DND-41 (cell line): ENCODE results near the gene LYPD8.

ENCODE experiments used
- ATAC-seq: fragments of 200-7000 bp; cut with Tn5 transposase; 3 replicates; pipeline ENCODE4 v1.9.1; 2021; ENCODE audit warnings: low read depth; ENCODE audit not compliant: insufficient read depth
- DNase-seq: peaks from one replicate; pipeline ENCODE4 v3.0.0-alpha.2; 2020
- H2AFZ ChIP-seq: 2 replicates; pipeline ENCODE4 v1.6.0; 2012; ENCODE audit warnings: low read depth, low read length
- H3K27ac ChIP-seq: 2 replicates; pipeline ENCODE4 v1.5.1; 2012; ENCODE audit warnings: low read length, inconsistent platforms
- H3K27me3 ChIP-seq: fragments of 200-600 bp; sonication (generic); 2 replicates; pipeline ENCODE4 v1.6.0; 2012; ENCODE audit warnings: low read length, mild to moderate bottlenecking, inconsistent platforms; ENCODE audit not compliant: insufficient read depth, poor library complexity
- H3K36me3 ChIP-seq: 2 replicates; pipeline ENCODE4 v1.5.1; 2012; ENCODE audit warnings: low read length, inconsistent platforms; ENCODE audit not compliant: insufficient read depth
- H3K4me1 ChIP-seq: 2 replicates; pipeline ENCODE4 v1.5.1; 2012; ENCODE audit warnings: mild to moderate bottlenecking, low read length; ENCODE audit not compliant: insufficient read depth
- H3K4me2 ChIP-seq: 2 replicates; pipeline ENCODE4 v1.6.0; 2012; ENCODE audit warnings: mild to moderate bottlenecking, moderate library complexity, low read length, inconsistent platforms; ENCODE audit not compliant: insufficient read depth
- H3K4me3 ChIP-seq, 2 experiments: fragments of 200-600 bp in 1 of 2; shearing (Covaris generic) in 1 of 2; 2 replicates each; pipeline ENCODE4 v1.5.1; 2012 to 2016; ENCODE audit warnings: inconsistent platforms in 2 of 2, low read length in 2 of 2, mild to moderate bottlenecking in 2 of 2, low read depth in 1 of 2, moderate library complexity in 1 of 2
- H3K79me2 ChIP-seq: 2 replicates; pipeline ENCODE4 v1.6.0; 2012; ENCODE audit warnings: low read length, inconsistent platforms; ENCODE audit not compliant: insufficient read depth
- H3K9ac ChIP-seq: 2 replicates; pipeline ENCODE4 v1.6.0; 2012; ENCODE audit warnings: low read depth, mild to moderate bottlenecking, inconsistent platforms, low read length, moderate library complexity
- H3K9me3 ChIP-seq: 2 replicates; pipeline ENCODE4 v1.5.1; 2012; ENCODE audit warnings: low read length, moderate library complexity, mild to moderate bottlenecking, inconsistent platforms; ENCODE audit not compliant: insufficient read depth, severe bottlenecking
- H4K20me1 ChIP-seq: 2 replicates; pipeline ENCODE4 v1.6.0; 2012; ENCODE audit warnings: low read length; ENCODE audit not compliant: insufficient read depth
- CTCF ChIP-seq: IDR thresholded peaks from 2 replicates; pipeline ENCODE4 v1.5.1; 2012; ENCODE audit warnings: borderline replicate concordance, low read length, moderate library complexity, mild to moderate bottlenecking; ENCODE audit not compliant: poor library complexity, severe bottlenecking; ENCODE audit errors: extremely low read depth
- EZH2 ChIP-seq: IDR thresholded peaks from 3 replicates; pipeline ENCODE4 v1.6.1; 2012; ENCODE audit warnings: borderline replicate concordance, low read depth, mild to moderate bottlenecking, moderate library complexity, low read length, inconsistent platforms; ENCODE audit not compliant: severe bottlenecking

Gene LYPD8

GRCh38 chr1:248756636-248757035 is 1.1 kb upstream of the LYPD8 start:
- no peak overlapping the region for H3K4me2 ChIP-seq
- no peak overlapping the region for H3K9ac ChIP-seq
- no peak overlapping the region for H3K27ac ChIP-seq
- H4K20me1 ChIP-seq, result no peaks in the 10 kb centered on the region; the same call in 1 of the 2 replicates
- ATAC-seq, result no peak
- TF ChIP-seq EZH2 (no peak), CTCF (no peak)
- no peaks in the 10 kb centered on the region for H3K27me3 ChIP-seq
- H3K36me3 ChIP-seq, result no peaks in the 10 kb centered on the region
- 0 out of 2 replicates have a peak, but pooled peaks cover 3% of the 10 kb centered on the region for H3K4me1 ChIP-seq
- H2AFZ ChIP-seq, result no peak overlapping the region
- no peak overlapping the region for H3K4me3 ChIP-seq
- H3K79me2 ChIP-seq, result no peaks in the 10 kb centered on the region
- no peak for DNase-seq
- no peaks in the 10 kb centered on the region for H3K9me3 ChIP-seq

- Histone ChIP-seq H3K4me1 (peaks cover 7% of the 10 kb centered on the region; the same call in 1 of the 2 replicates), H3K27me3 (no peaks in the 10 kb centered on the region), H3K9me3 (no peaks in the 10 kb centered on the region), H3K4me3 (no peak overlapping the region), H4K20me1 (no peaks in the 10 kb centered on the region; the same call in 1 of the 2 replicates), H3K79me2 (no peaks in the 10 kb centered on the region), H3K27ac (no peak overlapping the region), H2AFZ (no peak overlapping the region), H3K36me3 (no peaks in the 10 kb centered on the region), H3K9ac (no peak overlapping the region), H3K4me2 (no peak overlapping the region)
- ATAC-seq (no peak), DNase-seq (no peak)
- TF ChIP-seq CTCF (no peak), EZH2 (no peak)
These were observed 592 bp upstream of the LYPD8 start for GRCh38 chr1:248756151-248756550.

- Histone ChIP-seq H3K4me2 (no peak overlapping the region), H4K20me1 (no peaks in the 10 kb centered on the region; the same call in 1 of the 2 replicates), H2AFZ (no peak overlapping the region), H3K9ac (no peak overlapping the region), H3K4me3 (no peak overlapping the region), H3K27me3 (no peaks in the 10 kb centered on the region), H3K27ac (no peak overlapping the region), H3K4me1 (peaks cover 9% of the 10 kb centered on the region; the same call in 1 of the 2 replicates), H3K9me3 (no peaks in the 10 kb centered on the region), H3K36me3 (no peaks in the 10 kb centered on the region), H3K79me2 (no peaks in the 10 kb centered on the region)
- ATAC-seq (no peak), DNase-seq (no peak)
- TF ChIP-seq EZH2 (no peak), CTCF (no peak)
These were observed 1.8 kb downstream of the LYPD8 start for GRCh38 chr1:248753708-248754280.
